HG02840 (cell line): ENCODE results near the gene ADGRA1.

Source experiments
- ATAC-seq: cut with Tn5 transposase; IDR thresholded peaks from one replicate; pipeline ENCODE4 v1.9.1; 2021; ENCODE audit warnings: mild to moderate bottlenecking, moderate library complexity, moderate number of reproducible peaks; ENCODE audit not compliant: unreplicated experiment, low FRiP score

The ADGRA1 gene

GRCh38 chr10:133094286-133094685 lies 6.6 kb downstream of the ADGRA1 start:
- no peak for ATAC-seq

GRCh38 chr10:133094866-133095265 lies 7.1 kb downstream of the ADGRA1 start:
- ATAC-seq: no peak

- no peak for ATAC-seq
Measured at GRCh38 chr10:133095586-133095985, 7.9 kb downstream of the ADGRA1 start.

GRCh38 chr10:133096616-133097269 lies 9.0 kb downstream of the ADGRA1 start:
- no peak for ATAC-seq

GRCh38 chr10:133097418-133097817 lies 9.7 kb downstream of the ADGRA1 start:
- no peak for ATAC-seq

- no peak for ATAC-seq
Measured at GRCh38 chr10:133097961-133098360, 10.2 kb downstream of the ADGRA1 start.

GRCh38 chr10:133098426-133099124 lies 10.9 kb downstream of the ADGRA1 start:
- ATAC-seq: no peak

- no peak for ATAC-seq
Measured at GRCh38 chr10:133099571-133099970, 11.8 kb downstream of the ADGRA1 start.

GRCh38 chr10:133100186-133100585 lies 12.5 kb downstream of the ADGRA1 start:
- ATAC-seq: no peak

- no peak for ATAC-seq
Measured at GRCh38 chr10:133100706-133101415, 13.1 kb downstream of the ADGRA1 start.

- no peak for ATAC-seq
Measured at GRCh38 chr10:133101416-133101810, 13.7 kb downstream of the ADGRA1 start.

- no peak for ATAC-seq
Measured at GRCh38 chr10:133102415-133103095, 14.8 kb downstream of the ADGRA1 start.

- no peak for ATAC-seq
Measured at GRCh38 chr10:133103311-133103910, 15.7 kb downstream of the ADGRA1 start.

- no peak for ATAC-seq
Measured at GRCh38 chr10:133104068-133104962, 16.6 kb downstream of the ADGRA1 start.

GRCh38 chr10:133104963-133105640 lies 17.4 kb downstream of the ADGRA1 start:
- ATAC-seq: no peak

GRCh38 chr10:133105686-133106390 lies 18.1 kb downstream of the ADGRA1 start:
- no peak for ATAC-seq

- no peak for ATAC-seq
Measured at GRCh38 chr10:133106516-133106915, 18.8 kb downstream of the ADGRA1 start.

- no peak for ATAC-seq
Measured at GRCh38 chr10:133107442-133107841, 19.7 kb downstream of the ADGRA1 start.
